ENCODE measurements around the gene GPR18.

DNA sequence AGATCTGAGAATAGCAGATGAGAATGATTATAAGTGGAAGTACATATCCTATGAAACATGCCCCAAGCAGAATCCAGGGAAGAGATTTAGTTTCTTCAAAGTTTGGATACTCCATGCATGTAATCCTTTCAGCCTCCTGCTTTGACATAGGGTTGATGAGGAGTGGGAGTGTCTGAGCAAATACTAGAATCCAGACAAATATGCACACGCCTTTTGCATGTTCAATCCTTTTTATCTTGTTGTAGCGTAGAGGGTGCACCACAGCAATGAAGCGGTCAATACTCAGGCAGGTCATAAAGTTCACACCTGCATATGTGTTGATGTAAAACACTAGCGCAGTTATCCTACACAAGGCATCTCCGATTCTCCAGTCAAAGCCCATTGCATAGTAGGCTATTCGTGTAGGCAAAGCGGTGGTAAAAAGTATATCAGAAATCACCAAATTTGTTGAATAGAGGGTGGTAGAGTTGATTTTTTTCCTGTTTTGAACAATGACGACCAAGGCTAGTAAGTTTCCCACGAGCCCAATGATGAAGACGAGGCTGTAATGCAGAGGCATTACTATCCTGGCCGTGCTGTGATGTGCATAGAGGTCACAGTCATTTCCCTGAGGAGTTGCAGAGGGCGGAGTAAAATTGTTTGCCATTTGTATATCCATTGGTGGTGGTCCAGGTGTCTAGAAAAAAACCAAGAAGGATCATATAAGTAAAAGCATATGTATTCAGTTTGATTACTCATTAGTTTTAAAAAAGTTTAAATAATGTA, 37.5 kb upstream of the GPR18 start:
- TF ChIP-seq, protein P1, sequence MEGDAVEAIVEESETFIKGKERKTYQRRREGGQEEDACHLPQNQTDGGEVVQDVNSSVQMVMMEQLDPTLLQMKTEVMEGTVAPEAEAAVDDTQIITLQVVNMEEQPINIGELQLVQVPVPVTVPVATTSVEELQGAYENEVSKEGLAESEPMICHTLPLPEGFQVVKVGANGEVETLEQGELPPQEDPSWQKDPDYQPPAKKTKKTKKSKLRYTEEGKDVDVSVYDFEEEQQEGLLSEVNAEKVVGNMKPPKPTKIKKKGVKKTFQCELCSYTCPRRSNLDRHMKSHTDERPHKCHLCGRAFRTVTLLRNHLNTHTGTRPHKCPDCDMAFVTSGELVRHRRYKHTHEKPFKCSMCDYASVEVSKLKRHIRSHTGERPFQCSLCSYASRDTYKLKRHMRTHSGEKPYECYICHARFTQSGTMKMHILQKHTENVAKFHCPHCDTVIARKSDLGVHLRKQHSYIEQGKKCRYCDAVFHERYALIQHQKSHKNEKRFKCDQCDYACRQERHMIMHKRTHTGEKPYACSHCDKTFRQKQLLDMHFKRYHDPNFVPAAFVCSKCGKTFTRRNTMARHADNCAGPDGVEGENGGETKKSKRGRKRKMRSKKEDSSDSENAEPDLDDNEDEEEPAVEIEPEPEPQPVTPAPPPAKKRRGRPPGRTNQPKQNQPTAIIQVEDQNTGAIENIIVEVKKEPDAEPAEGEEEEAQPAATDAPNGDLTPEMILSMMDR (IDR thresholded peaks at IDR 0.05) = no peak
- no peak for TF ChIP-seq ZFX (IDR thresholded peaks at IDR 0.05; ENCODE audit: borderline replicate concordance)
